Activated B cell treated with CpG ODN at 0.5 μM for 24 hours (primary cell): ENCODE data around the gene MYH11. TPM values are rescaled to one million over a fixed set of nuclear protein-coding genes. Genes with fewer than 3 reads are reported as not detected.
"Not testable (repeated sequence)": the region's sequence is repeated elsewhere in the genome, so short reads cannot be mapped to it uniquely, and the experiment has no call there.

Source experiments
- ATAC-seq: fragments of 200-7000 bp; cut with Tn5 transposase; one replicate; pipeline ENCODE4 v1.10.0; 2021; ENCODE audit warnings: low read depth, mild to moderate bottlenecking, moderate library complexity
- CTCF ChIA-PET: fragments of 350-600 bp; sonication (Branson Sonifier 250); formaldehyde crosslinking; loops from one replicate; lab custom pipeline; 2021; ENCODE audit warnings: antibody characterized with exemption; lab: Charles Lee
- POLR2A ChIA-PET: fragments of 350-600 bp; sonication (Branson Sonifier 250); formaldehyde crosslinking; loops from one replicate; lab custom pipeline; 2021; ENCODE audit warnings: antibody characterized with exemption; lab: Charles Lee
- DNase-seq: peaks from one replicate; pipeline ENCODE4 v3.0.0; 2022
- H3K27ac Mint-ChIP-seq: one replicate; pipeline ENCODE4 v1.8.0; 2020; ENCODE audit warnings: mixed read lengths
- H3K27me3 Mint-ChIP-seq: one replicate; pipeline ENCODE4 v1.8.0; 2021; ENCODE audit warnings: mixed read lengths
- H3K36me3 Mint-ChIP-seq: one replicate; pipeline ENCODE4 v1.8.0; 2021; ENCODE audit warnings: low read depth, mixed read lengths
- H3K4me1 Mint-ChIP-seq: one replicate; pipeline ENCODE4 v1.8.0; 2021; ENCODE audit warnings: mixed read lengths
- H3K4me3 Mint-ChIP-seq: one replicate; pipeline ENCODE4 v1.8.0; 2020; ENCODE audit warnings: mild to moderate bottlenecking, mixed read lengths
- H3K9me3 Mint-ChIP-seq: one replicate; pipeline ENCODE4 v1.8.0; 2020; ENCODE audit warnings: mixed read lengths
- intact Hi-C: fragments of 100-400 bp; cut with micrococcal nuclease; formaldehyde crosslinking; loops from one replicate; pipeline ENCODE4 v1.15.1; 2024
- total RNA-seq: library from RNA; stranded (reverse); gene quantifications from 2 replicates; pipeline ENCODE4 v1.2.3, GENCODE V29; 2022
- TF ChIP-seq, protein P1 (sequence below): fragments of 200-600 bp; IDR thresholded peaks from one replicate; pipeline ENCODE4 v1.8.0; 2022; ENCODE audit warnings: antibody characterized with exemption, mild to moderate bottlenecking

Gene MYH11
- total RNA-seq, 1 donor from 2014 or later = 0.58 TPM

DNA sequence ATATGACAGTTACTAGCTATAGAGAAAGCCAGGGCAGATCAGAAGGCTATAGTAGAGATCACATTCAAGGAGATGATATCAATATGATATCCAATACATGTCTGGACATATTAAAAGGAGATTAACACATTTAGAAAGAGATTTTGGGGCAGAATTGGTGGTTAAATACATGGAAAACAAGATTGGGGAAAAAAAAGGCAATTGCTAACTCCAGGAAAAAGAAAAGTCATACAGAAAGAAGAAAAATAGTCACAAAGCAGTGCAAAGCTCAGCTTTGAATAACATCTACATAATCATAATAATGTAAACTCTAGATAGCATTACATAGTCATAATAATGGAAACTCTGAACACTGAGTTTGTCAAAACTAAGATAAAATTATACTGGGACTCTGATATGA, 40.6 kb downstream of the MYH11 start:
- Mint-ChIP-seq H3K9me3 (peaks cover 15% of the 10 kb centered on the region), H3K36me3 (peaks cover 2% of the 10 kb centered on the region), H3K27ac (no peak overlapping the region), H3K27me3 (peaks cover 4% of the 10 kb centered on the region), H3K4me1 (no peaks in the 10 kb centered on the region), H3K4me3 (no peak overlapping the region)
- ChIA-PET CTCF (no interaction called here), POLR2A (no interaction called here)
- ATAC-seq (no peak), DNase-seq (no peak)
- intact Hi-C loops = no loop called here
- TF ChIP-seq, protein P1, sequence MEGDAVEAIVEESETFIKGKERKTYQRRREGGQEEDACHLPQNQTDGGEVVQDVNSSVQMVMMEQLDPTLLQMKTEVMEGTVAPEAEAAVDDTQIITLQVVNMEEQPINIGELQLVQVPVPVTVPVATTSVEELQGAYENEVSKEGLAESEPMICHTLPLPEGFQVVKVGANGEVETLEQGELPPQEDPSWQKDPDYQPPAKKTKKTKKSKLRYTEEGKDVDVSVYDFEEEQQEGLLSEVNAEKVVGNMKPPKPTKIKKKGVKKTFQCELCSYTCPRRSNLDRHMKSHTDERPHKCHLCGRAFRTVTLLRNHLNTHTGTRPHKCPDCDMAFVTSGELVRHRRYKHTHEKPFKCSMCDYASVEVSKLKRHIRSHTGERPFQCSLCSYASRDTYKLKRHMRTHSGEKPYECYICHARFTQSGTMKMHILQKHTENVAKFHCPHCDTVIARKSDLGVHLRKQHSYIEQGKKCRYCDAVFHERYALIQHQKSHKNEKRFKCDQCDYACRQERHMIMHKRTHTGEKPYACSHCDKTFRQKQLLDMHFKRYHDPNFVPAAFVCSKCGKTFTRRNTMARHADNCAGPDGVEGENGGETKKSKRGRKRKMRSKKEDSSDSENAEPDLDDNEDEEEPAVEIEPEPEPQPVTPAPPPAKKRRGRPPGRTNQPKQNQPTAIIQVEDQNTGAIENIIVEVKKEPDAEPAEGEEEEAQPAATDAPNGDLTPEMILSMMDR = no peak

DNA sequence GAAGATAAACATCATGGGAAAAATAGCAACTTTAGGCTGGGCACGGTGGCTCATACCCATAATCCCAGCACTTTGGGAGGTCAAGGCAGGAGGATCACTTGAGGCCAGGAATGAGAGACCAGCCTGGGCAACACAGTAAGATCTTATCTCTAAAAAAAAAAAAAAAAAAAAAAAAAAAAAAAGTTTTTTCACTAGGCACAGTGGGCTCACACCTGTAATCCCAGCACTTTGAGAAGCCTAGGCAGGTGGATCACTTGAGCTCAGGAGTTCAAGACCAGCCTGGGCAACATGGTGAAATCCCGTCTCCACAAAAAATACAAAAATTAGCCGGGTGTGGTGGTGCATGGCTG, 44.5 kb downstream of the MYH11 start:
- peaks cover 15% of the 10 kb centered on the region for H3K9me3 Mint-ChIP-seq
- not testable (repeated sequence) for H3K4me3 Mint-ChIP-seq

DNA sequence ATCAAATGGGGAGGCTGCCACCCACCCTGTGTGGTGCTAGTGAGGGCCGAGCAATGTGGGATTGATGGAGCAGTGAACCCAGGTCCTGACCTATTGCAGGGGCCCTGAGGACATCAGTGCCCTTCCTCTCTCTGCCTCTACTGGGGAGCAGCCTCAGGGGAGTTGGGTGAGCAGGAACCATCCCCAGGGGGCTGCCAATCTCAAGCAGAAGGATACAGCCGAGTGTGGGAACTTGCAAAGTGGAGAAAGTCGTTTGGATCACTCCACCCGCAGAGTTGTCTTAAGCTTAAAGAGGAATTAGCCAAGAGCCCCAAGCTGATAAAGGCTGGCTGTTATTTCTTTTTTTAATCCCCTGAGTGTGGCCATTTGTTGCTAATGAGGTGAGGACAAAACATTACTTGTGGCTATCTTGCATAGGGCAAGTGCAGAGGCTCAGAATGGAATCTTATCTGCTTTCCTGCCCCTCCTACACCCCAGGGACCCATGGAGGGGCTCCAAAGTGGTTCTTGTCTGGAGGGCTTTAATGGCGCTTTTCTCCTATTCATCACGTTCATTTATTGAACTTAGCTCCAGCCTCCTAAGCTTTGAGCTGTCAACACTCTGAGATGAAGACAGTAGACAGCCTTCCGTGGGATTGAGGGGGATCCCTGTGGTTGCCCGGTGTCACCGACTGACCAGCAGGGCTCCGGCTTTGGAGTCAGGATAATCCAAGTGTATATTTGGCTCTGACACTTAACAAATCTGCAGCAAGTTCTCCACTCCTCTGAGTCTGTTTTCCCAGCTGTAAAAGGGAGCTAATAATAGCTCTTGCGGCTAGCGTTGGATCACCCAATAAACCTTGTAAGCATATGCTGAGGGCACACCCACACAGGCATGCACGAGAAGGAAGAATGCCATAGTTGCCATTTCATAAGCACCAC, 45.1 kb downstream of the MYH11 start:
- TF ChIP-seq, protein P1 = no peak
- H3K27me3 Mint-ChIP-seq = peaks cover 12% of the 10 kb centered on the region
- H3K36me3 Mint-ChIP-seq = peaks cover 2% of the 10 kb centered on the region
- ChIA-PET POLR2A (interaction anchor here (0.5 kb wide), 1 partner anchor 53 kb away, joined by 7 read pairs; no protein-coding TSS in a partner anchor), CTCF (no interaction called here)
- H3K4me3 Mint-ChIP-seq = no peak overlapping the region
- intact Hi-C loops = no loop called here
- H3K27ac Mint-ChIP-seq = no peak overlapping the region
- peaks cover 15% of the 10 kb centered on the region for H3K9me3 Mint-ChIP-seq
- ATAC-seq (no peak), DNase-seq (no peak)
- H3K4me1 Mint-ChIP-seq = no peaks in the 10 kb centered on the region

More for the DNA sequence above, 44.5 kb downstream of the MYH11 start:
- H3K27ac Mint-ChIP-seq, DNase-seq, intact Hi-C loops, ATAC-seq, CTCF ChIA-PET, H3K4me1 Mint-ChIP-seq, H3K36me3 Mint-ChIP-seq: not testable (repeated sequence)
- H3K27me3 Mint-ChIP-seq = peaks cover 12% of the 10 kb centered on the region
- POLR2A ChIA-PET = interaction anchor here (0.5 kb wide), 1 partner anchor 54 kb away, joined by 7 read pairs; no protein-coding TSS in a partner anchor

DNA sequence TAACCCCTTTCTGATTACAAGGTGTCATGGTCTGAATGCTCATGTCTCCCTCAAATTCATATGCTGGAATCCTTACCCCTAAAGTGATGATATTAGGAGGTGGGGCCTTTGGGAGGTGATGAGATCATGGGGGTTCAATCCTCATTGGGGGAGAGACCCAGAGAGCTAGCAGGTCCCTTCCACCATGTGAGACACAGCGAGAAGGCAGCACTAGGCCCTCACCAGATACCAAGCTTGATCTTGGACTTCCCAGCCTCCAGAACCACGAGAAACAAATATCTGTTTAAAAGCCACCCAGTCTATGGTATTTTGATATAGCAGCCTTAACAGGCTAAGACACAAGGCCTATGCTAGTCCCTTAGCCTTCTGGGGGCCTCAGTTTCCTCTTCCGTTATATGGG, 45.9 kb downstream of the MYH11 start:
- Mint-ChIP-seq H3K36me3 (peaks cover 2% of the 10 kb centered on the region), H3K27me3 (peaks cover 12% of the 10 kb centered on the region), H3K27ac (no peak overlapping the region), H3K4me3 (no peak overlapping the region), H3K4me1 (no peaks in the 10 kb centered on the region), H3K9me3 (peaks cover 9% of the 10 kb centered on the region)
- POLR2A ChIA-PET = no interaction called here
- TF ChIP-seq, protein P1 = no peak
- CTCF ChIA-PET = no interaction called here
- no peak for ATAC-seq
- no peak for DNase-seq
- intact Hi-C loops = no loop called here

DNA sequence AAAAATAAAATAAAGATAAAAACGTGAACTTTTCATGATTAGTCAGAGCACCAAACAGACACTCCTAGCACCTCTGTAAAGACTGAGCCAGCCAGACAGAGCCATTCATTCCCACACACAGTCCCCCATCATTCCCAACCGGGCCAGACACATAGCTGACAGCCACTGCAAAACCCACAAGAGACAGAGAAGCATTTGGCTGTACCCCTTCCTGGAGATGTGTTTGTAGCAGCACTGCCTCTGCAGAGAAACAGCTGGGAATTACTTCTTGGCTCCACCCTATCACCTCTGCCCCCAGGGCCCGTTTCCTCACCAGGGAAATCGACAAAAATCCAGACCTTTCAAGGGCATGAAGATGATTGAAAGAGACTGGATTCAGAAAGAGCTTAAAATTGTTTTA, 46.4 kb downstream of the MYH11 start:
- Mint-ChIP-seq H3K4me3 (no peak overlapping the region), H3K27ac (no peak overlapping the region), H3K4me1 (no peaks in the 10 kb centered on the region), H3K27me3 (peaks cover 12% of the 10 kb centered on the region), H3K36me3 (peaks cover 2% of the 10 kb centered on the region), H3K9me3 (peaks cover 4% of the 10 kb centered on the region)
- POLR2A ChIA-PET = no interaction called here
- TF ChIP-seq, protein P1 = no peak
- CTCF ChIA-PET = no interaction called here
- DNase-seq = no peak
- ATAC-seq = no peak
- intact Hi-C loops = no loop called here

DNA sequence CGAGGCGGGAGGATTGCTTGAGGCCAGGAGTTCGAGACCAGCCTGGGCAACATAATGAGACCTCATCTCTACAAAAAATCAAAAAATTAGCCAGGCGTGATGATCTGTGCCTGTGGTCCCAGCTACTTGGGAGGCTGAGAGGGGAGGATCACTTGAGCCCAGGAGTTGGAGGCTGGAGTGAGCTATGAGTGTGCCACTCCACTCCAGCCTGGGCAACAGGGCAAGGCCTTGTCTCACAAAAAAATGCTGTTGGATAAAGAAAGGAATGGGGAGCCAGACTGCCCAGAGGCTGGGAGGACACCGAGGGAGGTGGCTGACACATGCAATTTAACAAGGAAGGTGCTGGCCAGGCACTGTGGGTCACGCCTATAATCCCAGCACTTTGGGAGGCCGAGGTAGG, 47.5 kb downstream of the MYH11 start:
- H3K36me3 Mint-ChIP-seq, H3K9me3 Mint-ChIP-seq, H3K27ac Mint-ChIP-seq, CTCF ChIA-PET, H3K4me3 Mint-ChIP-seq, DNase-seq, H3K4me1 Mint-ChIP-seq, POLR2A ChIA-PET, intact Hi-C loops, ATAC-seq: not testable (repeated sequence)
- H3K27me3 Mint-ChIP-seq = peaks cover 12% of the 10 kb centered on the region
